ENCODE measurements around the gene LHX3. TPM values are rescaled to one million over a fixed set of nuclear protein-coding genes. Genes with fewer than 3 reads are reported as not detected.

The LHX3 gene
- total RNA-seq, 1 donor from 2014 or later: not detected

DNA sequence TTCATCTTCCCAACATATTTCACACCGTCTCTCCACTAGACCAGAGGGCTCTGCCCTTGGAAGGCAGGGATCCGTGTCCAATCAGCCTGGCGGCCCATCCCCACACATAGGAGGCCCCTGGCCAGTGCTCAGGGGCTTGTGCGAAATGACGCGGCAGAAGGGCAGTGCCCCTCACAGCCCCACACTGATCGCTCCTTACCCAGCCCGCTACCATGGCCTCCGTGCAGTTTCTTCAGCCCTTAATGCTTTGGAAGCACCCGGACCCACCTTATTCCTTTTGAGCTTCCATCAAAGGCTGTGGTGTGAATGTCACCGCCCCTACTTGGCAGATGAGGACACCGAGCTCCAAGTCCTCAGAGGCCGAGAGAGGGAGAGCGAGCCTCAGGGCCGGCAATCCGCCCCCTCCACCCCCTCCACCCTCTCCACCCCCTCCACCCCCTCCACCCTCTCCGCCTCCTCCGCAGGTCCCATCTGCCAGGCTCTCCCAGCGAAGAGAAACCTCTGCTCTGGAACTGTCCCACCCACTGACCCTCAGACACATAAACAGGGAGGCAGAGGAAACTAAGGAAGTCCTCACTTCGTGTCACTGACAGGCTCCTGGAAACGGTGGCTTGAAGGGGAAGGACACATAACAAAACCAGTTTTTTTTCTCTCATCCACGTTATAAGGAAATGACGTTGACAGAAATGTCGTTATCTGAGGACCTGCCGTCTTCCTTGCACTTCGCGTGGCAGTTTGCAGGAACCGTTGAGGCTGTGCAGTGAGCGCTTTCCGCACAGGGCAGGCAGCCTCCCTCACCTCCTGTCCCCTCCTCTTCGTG is 26.8 kb upstream of the LHX3 start:
- FAIRE-seq (no peak), DNase-seq (ENCODE audit: low read depth) (no peak)
- Histone ChIP-seq H3K27me3 (ENCODE audit: control insufficient read depth, insufficient read depth, low read length) (no peaks in the 10 kb centered on the region), H3K4me3 (ENCODE audit: low read depth, low read length) (no peak overlapping the region), H3K36me3 (ENCODE audit: control insufficient read depth, insufficient read depth, low read length) (peaks cover 11% of the 10 kb centered on the region)
- TF ChIP-seq, protein P1, sequence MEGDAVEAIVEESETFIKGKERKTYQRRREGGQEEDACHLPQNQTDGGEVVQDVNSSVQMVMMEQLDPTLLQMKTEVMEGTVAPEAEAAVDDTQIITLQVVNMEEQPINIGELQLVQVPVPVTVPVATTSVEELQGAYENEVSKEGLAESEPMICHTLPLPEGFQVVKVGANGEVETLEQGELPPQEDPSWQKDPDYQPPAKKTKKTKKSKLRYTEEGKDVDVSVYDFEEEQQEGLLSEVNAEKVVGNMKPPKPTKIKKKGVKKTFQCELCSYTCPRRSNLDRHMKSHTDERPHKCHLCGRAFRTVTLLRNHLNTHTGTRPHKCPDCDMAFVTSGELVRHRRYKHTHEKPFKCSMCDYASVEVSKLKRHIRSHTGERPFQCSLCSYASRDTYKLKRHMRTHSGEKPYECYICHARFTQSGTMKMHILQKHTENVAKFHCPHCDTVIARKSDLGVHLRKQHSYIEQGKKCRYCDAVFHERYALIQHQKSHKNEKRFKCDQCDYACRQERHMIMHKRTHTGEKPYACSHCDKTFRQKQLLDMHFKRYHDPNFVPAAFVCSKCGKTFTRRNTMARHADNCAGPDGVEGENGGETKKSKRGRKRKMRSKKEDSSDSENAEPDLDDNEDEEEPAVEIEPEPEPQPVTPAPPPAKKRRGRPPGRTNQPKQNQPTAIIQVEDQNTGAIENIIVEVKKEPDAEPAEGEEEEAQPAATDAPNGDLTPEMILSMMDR (IDR thresholded peaks at IDR 0.05; ENCODE audit: insufficient read depth, low read length, severe bottlenecking): no peak

- TF ChIP-seq, protein P1 (IDR thresholded peaks at IDR 0.05; ENCODE audit: insufficient read depth, low read length, severe bottlenecking): no peak
- Histone ChIP-seq H3K4me3 (ENCODE audit: low read depth, low read length) (no peak overlapping the region), H3K27me3 (ENCODE audit: control insufficient read depth, insufficient read depth, low read length) (no peaks in the 10 kb centered on the region), H3K36me3 (ENCODE audit: control insufficient read depth, insufficient read depth, low read length) (peaks cover 12% of the 10 kb centered on the region)
- FAIRE-seq (no peak), DNase-seq (ENCODE audit: low read depth) (no peak)
Observed at GRCh38 chr9:136230773-136231172, 25.8 kb upstream of the LHX3 start.

- FAIRE-seq (no peak), DNase-seq (ENCODE audit: low read depth) (no peak)
- TF ChIP-seq, protein P1 (IDR thresholded peaks at IDR 0.05; ENCODE audit: insufficient read depth, low read length, severe bottlenecking): no peak
- Histone ChIP-seq H3K27me3 (ENCODE audit: control insufficient read depth, insufficient read depth, low read length) (no peaks in the 10 kb centered on the region), H3K4me3 (ENCODE audit: low read depth, low read length) (no peak overlapping the region), H3K36me3 (ENCODE audit: control insufficient read depth, insufficient read depth, low read length) (peaks cover 10% of the 10 kb centered on the region)
Observed at GRCh38 chr9:136230365-136230764, 25.4 kb upstream of the LHX3 start.

- DNase-seq (ENCODE audit: low read depth): no peak
- H3K27me3 ChIP-seq (ENCODE audit: control insufficient read depth, insufficient read depth, low read length): no peaks in the 10 kb centered on the region
- peaks cover 5% of the 10 kb centered on the region for H3K36me3 ChIP-seq (ENCODE audit: control insufficient read depth, insufficient read depth, low read length)
- FAIRE-seq: no peak
- H3K4me3 ChIP-seq (ENCODE audit: low read depth, low read length): no peak overlapping the region
- TF ChIP-seq, protein P1 (IDR thresholded peaks at IDR 0.05; ENCODE audit: insufficient read depth, low read length, severe bottlenecking): no peak
Observed at GRCh38 chr9:136229096-136230065, 24.5 kb upstream of the LHX3 start.

DNA sequence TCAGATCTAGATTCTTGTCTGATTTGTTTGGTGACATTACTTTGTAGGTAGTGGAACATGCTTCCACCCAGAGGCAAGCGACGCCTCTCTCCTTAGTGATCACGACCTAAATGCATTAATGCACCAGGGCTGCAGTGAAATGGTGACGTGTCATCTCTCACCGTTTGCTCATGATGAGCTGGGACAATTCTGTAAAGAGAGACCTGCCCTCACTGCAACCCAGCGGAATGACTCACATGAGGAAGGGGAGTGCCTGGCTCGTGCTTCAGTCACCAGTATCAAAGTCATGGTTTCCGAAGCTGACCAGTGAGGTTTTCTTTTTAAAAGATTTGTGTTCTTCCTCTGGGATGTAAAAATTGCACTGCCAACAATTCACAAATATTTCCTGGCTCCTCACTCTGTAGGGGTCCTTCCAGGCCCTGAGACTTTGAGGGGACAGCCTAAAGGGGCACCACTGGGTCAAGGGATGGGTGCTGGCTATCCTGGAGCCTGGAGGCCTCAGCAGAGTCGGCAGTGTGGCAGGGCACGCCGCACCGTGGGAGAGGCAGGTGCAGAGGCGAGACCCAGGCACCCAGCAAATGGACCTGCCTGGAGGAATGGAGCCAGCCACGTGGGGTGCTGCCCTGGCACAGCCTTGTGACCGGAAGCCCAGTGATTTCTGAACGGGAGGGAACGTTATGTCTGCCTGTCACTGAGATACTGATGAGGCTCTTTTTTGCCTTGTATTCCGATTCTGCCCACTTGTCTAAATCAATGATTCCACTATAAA is 23.4 kb upstream of the LHX3 start:
- Histone ChIP-seq H3K4me3 (ENCODE audit: low read depth, low read length) (no peak overlapping the region), H3K36me3 (ENCODE audit: control insufficient read depth, insufficient read depth, low read length) (peaks cover 9% of the 10 kb centered on the region), H3K27me3 (ENCODE audit: control insufficient read depth, insufficient read depth, low read length) (no peaks in the 10 kb centered on the region)
- DNase-seq (ENCODE audit: low read depth): peak; percentile 94
- FAIRE-seq: peak; percentile 52
- TF ChIP-seq, protein P1 (IDR thresholded peaks at IDR 0.05; ENCODE audit: insufficient read depth, low read length, severe bottlenecking): no peak
